SK-N-SH treated with all-trans-retinoic acid at 6 μM for 48 hours (cell line): ENCODE results near the gene RIN3.

Experiments
- CREB5 ChIP-seq: fragments of 250-450 bp; sonication (Bioruptor Pico); IDR thresholded peaks from 2 replicates; pipeline ENCODE4 v1.5.1; 2020; ENCODE audit warnings: low read depth, mild to moderate bottlenecking, moderate library complexity
- ESRRG ChIP-seq: fragments of 250-450 bp; sonication (Bioruptor Pico); IDR thresholded peaks from 2 replicates; pipeline ENCODE4 v1.6.1; 2021; ENCODE audit warnings: mild to moderate bottlenecking
- PATZ1 ChIP-seq: fragments of 250-450 bp; sonication (Bioruptor Pico); IDR thresholded peaks from 2 replicates; pipeline ENCODE4 v1.8.0; 2020; ENCODE audit warnings: mild to moderate bottlenecking, moderate library complexity, borderline replicate concordance
- TOX ChIP-seq: fragments of 250-450 bp; sonication (Bioruptor Pico); IDR thresholded peaks from 2 replicates; pipeline ENCODE4 v1.8.0; 2021; ENCODE audit warnings: mild to moderate bottlenecking, moderate library complexity, borderline replicate concordance
- ZFP3 ChIP-seq: fragments of 250-450 bp; sonication (Bioruptor Pico); IDR thresholded peaks from 2 replicates; pipeline ENCODE4 v1.5.0; 2020; ENCODE audit warnings: mild to moderate bottlenecking, moderate library complexity
- TF ChIP-seq, protein P1 (sequence below): fragments of 250-450 bp; sonication (Bioruptor Pico); IDR thresholded peaks from 2 replicates; pipeline ENCODE4 v1.5.0; 2020; ENCODE audit warnings: mild to moderate bottlenecking, moderate library complexity

- TF ChIP-seq TOX (CRISPR knock-in tag) (no peak), CREB5 (CRISPR knock-in tag) (no peak), PATZ1 (no peak), ZFP3 (CRISPR knock-in tag) (no peak), ESRRG (CRISPR knock-in tag) (no peak)
- TF ChIP-seq, protein P1, sequence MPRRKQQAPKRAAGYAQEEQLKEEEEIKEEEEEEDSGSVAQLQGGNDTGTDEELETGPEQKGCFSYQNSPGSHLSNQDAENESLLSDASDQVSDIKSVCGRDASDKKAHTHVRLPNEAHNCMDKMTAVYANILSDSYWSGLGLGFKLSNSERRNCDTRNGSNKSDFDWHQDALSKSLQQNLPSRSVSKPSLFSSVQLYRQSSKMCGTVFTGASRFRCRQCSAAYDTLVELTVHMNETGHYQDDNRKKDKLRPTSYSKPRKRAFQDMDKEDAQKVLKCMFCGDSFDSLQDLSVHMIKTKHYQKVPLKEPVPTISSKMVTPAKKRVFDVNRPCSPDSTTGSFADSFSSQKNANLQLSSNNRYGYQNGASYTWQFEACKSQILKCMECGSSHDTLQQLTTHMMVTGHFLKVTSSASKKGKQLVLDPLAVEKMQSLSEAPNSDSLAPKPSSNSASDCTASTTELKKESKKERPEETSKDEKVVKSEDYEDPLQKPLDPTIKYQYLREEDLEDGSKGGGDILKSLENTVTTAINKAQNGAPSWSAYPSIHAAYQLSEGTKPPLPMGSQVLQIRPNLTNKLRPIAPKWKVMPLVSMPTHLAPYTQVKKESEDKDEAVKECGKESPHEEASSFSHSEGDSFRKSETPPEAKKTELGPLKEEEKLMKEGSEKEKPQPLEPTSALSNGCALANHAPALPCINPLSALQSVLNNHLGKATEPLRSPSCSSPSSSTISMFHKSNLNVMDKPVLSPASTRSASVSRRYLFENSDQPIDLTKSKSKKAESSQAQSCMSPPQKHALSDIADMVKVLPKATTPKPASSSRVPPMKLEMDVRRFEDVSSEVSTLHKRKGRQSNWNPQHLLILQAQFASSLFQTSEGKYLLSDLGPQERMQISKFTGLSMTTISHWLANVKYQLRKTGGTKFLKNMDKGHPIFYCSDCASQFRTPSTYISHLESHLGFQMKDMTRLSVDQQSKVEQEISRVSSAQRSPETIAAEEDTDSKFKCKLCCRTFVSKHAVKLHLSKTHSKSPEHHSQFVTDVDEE (CRISPR knock-in tag): no peak
Measured at GRCh38 chr14:92595267-92595666, 81.7 kb downstream of the RIN3 start.
